ENCODE results near the gene PDIA6.

GRCh38 chr2:10848541-10848940, 36.0 kb upstream of the PDIA6 start:
- TF ChIP-seq POLR2A (IDR thresholded peaks at IDR 0.05) (no peak), CTCF (IDR thresholded peaks at IDR 0.05) (no peak)

Measured in Peyer's patch (tissue), 4 donors.